ENCODE results near the gene DYNC1LI1.

DNA sequence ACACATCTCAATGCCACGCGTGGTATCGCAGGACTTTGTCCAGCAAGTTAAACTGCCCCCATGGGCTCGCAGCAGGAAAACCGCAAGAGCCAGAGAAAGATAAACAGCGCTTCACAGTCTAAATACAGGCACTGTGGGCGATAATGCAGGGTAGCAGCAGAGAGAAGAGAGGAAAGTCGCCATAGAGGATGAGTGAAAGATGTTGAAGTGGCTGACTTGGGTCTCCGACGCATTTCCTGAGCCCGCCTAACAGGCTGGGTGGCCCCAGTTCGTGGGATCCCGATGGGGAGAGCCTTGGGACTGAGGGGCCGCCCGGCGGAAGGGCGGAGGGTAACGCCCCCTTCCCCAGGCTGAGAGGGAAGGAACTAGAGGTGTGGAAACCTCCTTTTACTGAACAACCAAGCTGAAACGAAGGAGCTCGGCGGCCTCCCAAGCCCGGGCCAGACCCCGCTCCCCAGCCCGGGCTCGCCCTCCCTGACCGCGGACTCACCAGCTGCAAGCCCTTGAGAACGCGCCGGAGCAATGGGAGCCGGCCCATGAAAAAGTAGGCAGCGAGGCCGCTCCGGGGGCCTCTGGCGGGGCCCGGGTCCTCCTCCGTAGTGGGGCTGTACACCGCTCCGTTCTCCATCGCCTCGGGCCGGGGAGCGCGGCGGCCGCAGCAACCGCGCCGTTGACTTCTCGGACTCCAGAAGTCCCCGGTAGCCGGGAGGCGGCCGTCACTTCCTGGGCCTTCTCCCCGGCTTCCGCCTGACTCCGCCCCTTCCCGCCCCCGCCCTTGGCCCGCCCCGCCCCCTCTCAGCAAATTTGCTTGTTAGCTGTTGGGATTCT lies 68.3 kb downstream of the DYNC1LI1 start, which contains the start of gene CMTM6:
- no peak for TF ChIP-seq EZH2 (IDR thresholded peaks at IDR 0.05; ENCODE audit: borderline replicate concordance, insufficient read depth, low read depth, low read length, poor library complexity, severe bottlenecking)
- TF ChIP-seq, protein P1, sequence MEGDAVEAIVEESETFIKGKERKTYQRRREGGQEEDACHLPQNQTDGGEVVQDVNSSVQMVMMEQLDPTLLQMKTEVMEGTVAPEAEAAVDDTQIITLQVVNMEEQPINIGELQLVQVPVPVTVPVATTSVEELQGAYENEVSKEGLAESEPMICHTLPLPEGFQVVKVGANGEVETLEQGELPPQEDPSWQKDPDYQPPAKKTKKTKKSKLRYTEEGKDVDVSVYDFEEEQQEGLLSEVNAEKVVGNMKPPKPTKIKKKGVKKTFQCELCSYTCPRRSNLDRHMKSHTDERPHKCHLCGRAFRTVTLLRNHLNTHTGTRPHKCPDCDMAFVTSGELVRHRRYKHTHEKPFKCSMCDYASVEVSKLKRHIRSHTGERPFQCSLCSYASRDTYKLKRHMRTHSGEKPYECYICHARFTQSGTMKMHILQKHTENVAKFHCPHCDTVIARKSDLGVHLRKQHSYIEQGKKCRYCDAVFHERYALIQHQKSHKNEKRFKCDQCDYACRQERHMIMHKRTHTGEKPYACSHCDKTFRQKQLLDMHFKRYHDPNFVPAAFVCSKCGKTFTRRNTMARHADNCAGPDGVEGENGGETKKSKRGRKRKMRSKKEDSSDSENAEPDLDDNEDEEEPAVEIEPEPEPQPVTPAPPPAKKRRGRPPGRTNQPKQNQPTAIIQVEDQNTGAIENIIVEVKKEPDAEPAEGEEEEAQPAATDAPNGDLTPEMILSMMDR (IDR thresholded peaks at IDR 0.05) = no peak

All from B cell (primary cell).